Measurements from ENCODE around the gene SMARCA1.

DNA sequence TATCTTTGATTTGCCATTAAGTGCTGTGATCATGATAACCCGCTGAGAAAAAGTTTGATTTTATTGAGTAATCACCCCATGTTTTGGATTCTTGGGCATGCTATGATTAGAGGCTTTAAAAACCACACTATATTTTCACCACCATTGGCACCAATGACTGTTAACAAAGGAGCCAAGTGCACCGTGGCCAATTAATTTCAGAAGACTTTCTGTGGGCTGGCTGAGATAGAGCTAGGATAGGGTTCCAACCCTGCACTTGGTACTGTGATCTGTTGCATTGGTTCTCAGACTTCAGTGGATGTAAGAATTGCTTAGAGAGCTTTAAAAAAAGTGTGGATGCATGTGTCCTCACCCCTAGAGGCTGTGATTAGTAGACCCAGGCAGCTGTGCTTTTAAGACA is 49.1 kb upstream of the SMARCA1 start:
- TF ChIP-seq, protein P1, sequence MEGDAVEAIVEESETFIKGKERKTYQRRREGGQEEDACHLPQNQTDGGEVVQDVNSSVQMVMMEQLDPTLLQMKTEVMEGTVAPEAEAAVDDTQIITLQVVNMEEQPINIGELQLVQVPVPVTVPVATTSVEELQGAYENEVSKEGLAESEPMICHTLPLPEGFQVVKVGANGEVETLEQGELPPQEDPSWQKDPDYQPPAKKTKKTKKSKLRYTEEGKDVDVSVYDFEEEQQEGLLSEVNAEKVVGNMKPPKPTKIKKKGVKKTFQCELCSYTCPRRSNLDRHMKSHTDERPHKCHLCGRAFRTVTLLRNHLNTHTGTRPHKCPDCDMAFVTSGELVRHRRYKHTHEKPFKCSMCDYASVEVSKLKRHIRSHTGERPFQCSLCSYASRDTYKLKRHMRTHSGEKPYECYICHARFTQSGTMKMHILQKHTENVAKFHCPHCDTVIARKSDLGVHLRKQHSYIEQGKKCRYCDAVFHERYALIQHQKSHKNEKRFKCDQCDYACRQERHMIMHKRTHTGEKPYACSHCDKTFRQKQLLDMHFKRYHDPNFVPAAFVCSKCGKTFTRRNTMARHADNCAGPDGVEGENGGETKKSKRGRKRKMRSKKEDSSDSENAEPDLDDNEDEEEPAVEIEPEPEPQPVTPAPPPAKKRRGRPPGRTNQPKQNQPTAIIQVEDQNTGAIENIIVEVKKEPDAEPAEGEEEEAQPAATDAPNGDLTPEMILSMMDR (conservative IDR thresholded peaks at IDR 0.05; ENCODE audit: low read depth, low read length), result no peak
- no peak for TF ChIP-seq EZH2 (IDR thresholded peaks at IDR 0.05; ENCODE audit: borderline replicate concordance, low read depth, low read length, poor library complexity, severe bottlenecking)

All from A673 (cell line).